GM12878 (cell line): ENCODE results near the gene TNNT2.

Experiments
- EGR1 ChIP-seq, 2 experiments: IDR thresholded peaks; 1 replicate in 1 of 2; 2 replicates in 1 of 2; pipeline ENCODE4 v1.6.1; 2011 to 2012; ENCODE audit warnings: low read depth in 2 of 2, low read length in 2 of 2, borderline replicate concordance in 1 of 2, mild to moderate bottlenecking in 1 of 2, moderate library complexity in 1 of 2
- GABPA ChIP-seq: IDR thresholded peaks from 2 replicates; pipeline ENCODE4 v1.6.1; 2014; ENCODE audit warnings: antibody characterized with exemption, low read depth, mild to moderate bottlenecking, inconsistent platforms
- HDAC6 ChIP-seq: fragments of 200-600 bp; sonication (generic); IDR thresholded peaks from one replicate; pipeline ENCODE4 v1.8.0; 2017; ENCODE audit warnings: antibody characterized with exemption; ENCODE audit not compliant: unreplicated experiment
- HDGF ChIP-seq: fragments of 450-650 bp; IDR thresholded peaks from 2 replicates; pipeline ENCODE4 v1.6.1; 2016; ENCODE audit warnings: antibody characterized with exemption
- NFYB ChIP-seq: IDR thresholded peaks from 2 replicates; pipeline ENCODE4 v1.6.1; 2011; ENCODE audit warnings: low read depth, mild to moderate bottlenecking, low read length, improper control_type of control experiment, moderate library complexity; ENCODE audit not compliant: insufficient read depth
- POLR2AphosphoS5 ChIP-seq: IDR thresholded peaks from 2 replicates; pipeline ENCODE4 v1.6.1; 2011; ENCODE audit warnings: mild to moderate bottlenecking, low read length, inconsistent platforms
- RAD21 ChIP-seq: IDR thresholded peaks from 2 replicates; pipeline ENCODE4 v1.6.1; 2011; ENCODE audit warnings: mild to moderate bottlenecking, low read depth, low read length, moderate library complexity; ENCODE audit not compliant: insufficient read depth
- TARDBP ChIP-seq: IDR thresholded peaks from 2 replicates; pipeline ENCODE4 v1.6.1; 2016; ENCODE audit warnings: borderline replicate concordance
- ZSCAN29 ChIP-seq: fragments of 450-650 bp; IDR thresholded peaks from 2 replicates; pipeline ENCODE4 v1.6.1; 2017; ENCODE audit warnings: mild to moderate bottlenecking, moderate library complexity
- TF ChIP-seq, protein P1 (sequence below), 3 experiments: IDR thresholded peaks in 2 of 3; conservative IDR thresholded peaks in 1 of 3; 2 replicates each; pipeline ENCODE4 v1.5.1; 2011; ENCODE audit warnings: low read depth in 3 of 3, low read length in 3 of 3, mild to moderate bottlenecking in 3 of 3, control low read depth in 2 of 3, moderate library complexity in 2 of 3, inconsistent platforms in 1 of 3, mixed read lengths in 1 of 3; ENCODE audit not compliant: control insufficient read depth in 2 of 3, insufficient read depth in 1 of 3; ENCODE audit errors: extremely low read depth in 1 of 3
- TF ChIP-seq, protein P2 (sequence below): IDR thresholded peaks from 2 replicates; pipeline ENCODE4 v1.6.1; 2012; ENCODE audit warnings: mild to moderate bottlenecking, low read depth, low read length
- TF ChIP-seq, protein P3 (sequence below): IDR thresholded peaks from 2 replicates; pipeline ENCODE4 v1.6.1; 2012; ENCODE audit warnings: improper control_type of control experiment, low read depth, low read length; ENCODE audit not compliant: insufficient replicate concordance

DNA sequence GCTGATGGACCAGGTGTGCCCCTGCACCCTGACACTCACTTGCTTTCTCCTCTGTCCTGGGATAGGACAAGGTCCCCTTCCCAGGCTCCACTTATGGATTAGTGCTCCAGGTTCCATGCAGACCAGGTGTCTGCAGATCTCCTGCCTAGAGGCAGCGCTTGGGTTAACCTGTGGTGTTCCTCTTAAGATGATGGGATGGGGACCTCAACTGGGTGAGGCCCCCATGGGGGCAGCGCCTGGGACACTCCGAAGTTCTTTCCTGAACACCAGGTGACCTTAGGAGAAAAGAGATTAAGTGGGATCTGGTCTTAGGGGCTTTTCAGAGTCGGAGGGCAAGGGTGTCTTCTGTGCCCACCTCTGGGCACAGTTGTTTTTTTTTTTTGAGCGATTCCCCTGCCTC lies 21.2 kb downstream of the TNNT2 start:
- no peak for TF ChIP-seq NFYB
- TF ChIP-seq POLR2AphosphoS5: no peak
- no peak for TF ChIP-seq GABPA
- TF ChIP-seq, protein P1, sequence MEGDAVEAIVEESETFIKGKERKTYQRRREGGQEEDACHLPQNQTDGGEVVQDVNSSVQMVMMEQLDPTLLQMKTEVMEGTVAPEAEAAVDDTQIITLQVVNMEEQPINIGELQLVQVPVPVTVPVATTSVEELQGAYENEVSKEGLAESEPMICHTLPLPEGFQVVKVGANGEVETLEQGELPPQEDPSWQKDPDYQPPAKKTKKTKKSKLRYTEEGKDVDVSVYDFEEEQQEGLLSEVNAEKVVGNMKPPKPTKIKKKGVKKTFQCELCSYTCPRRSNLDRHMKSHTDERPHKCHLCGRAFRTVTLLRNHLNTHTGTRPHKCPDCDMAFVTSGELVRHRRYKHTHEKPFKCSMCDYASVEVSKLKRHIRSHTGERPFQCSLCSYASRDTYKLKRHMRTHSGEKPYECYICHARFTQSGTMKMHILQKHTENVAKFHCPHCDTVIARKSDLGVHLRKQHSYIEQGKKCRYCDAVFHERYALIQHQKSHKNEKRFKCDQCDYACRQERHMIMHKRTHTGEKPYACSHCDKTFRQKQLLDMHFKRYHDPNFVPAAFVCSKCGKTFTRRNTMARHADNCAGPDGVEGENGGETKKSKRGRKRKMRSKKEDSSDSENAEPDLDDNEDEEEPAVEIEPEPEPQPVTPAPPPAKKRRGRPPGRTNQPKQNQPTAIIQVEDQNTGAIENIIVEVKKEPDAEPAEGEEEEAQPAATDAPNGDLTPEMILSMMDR (IDR thresholded peaks at IDR 0.05 in 2 of 3, conservative IDR thresholded peaks at IDR 0.05 in 1 of 3; ENCODE audit: control insufficient read depth in 2 of 3, extremely low read depth in 1 of 3, insufficient read depth in 1 of 3, low read depth in 3 of 3, low read length in 3 of 3): no peak
- TF ChIP-seq EGR1 (IDR thresholded peaks at IDR 0.05; ENCODE audit: borderline replicate concordance in 1 of 2, low read depth in 2 of 2, low read length in 2 of 2): no peak
- no peak for TF ChIP-seq RAD21
- TF ChIP-seq TARDBP: no peak
- TF ChIP-seq, protein P2, sequence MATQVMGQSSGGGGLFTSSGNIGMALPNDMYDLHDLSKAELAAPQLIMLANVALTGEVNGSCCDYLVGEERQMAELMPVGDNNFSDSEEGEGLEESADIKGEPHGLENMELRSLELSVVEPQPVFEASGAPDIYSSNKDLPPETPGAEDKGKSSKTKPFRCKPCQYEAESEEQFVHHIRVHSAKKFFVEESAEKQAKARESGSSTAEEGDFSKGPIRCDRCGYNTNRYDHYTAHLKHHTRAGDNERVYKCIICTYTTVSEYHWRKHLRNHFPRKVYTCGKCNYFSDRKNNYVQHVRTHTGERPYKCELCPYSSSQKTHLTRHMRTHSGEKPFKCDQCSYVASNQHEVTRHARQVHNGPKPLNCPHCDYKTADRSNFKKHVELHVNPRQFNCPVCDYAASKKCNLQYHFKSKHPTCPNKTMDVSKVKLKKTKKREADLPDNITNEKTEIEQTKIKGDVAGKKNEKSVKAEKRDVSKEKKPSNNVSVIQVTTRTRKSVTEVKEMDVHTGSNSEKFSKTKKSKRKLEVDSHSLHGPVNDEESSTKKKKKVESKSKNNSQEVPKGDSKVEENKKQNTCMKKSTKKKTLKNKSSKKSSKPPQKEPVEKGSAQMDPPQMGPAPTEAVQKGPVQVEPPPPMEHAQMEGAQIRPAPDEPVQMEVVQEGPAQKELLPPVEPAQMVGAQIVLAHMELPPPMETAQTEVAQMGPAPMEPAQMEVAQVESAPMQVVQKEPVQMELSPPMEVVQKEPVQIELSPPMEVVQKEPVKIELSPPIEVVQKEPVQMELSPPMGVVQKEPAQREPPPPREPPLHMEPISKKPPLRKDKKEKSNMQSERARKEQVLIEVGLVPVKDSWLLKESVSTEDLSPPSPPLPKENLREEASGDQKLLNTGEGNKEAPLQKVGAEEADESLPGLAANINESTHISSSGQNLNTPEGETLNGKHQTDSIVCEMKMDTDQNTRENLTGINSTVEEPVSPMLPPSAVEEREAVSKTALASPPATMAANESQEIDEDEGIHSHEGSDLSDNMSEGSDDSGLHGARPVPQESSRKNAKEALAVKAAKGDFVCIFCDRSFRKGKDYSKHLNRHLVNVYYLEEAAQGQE: no peak
- TF ChIP-seq ZSCAN29: no peak
- TF ChIP-seq HDAC6: no peak
- no peak for TF ChIP-seq HDGF
- TF ChIP-seq, protein P3, sequence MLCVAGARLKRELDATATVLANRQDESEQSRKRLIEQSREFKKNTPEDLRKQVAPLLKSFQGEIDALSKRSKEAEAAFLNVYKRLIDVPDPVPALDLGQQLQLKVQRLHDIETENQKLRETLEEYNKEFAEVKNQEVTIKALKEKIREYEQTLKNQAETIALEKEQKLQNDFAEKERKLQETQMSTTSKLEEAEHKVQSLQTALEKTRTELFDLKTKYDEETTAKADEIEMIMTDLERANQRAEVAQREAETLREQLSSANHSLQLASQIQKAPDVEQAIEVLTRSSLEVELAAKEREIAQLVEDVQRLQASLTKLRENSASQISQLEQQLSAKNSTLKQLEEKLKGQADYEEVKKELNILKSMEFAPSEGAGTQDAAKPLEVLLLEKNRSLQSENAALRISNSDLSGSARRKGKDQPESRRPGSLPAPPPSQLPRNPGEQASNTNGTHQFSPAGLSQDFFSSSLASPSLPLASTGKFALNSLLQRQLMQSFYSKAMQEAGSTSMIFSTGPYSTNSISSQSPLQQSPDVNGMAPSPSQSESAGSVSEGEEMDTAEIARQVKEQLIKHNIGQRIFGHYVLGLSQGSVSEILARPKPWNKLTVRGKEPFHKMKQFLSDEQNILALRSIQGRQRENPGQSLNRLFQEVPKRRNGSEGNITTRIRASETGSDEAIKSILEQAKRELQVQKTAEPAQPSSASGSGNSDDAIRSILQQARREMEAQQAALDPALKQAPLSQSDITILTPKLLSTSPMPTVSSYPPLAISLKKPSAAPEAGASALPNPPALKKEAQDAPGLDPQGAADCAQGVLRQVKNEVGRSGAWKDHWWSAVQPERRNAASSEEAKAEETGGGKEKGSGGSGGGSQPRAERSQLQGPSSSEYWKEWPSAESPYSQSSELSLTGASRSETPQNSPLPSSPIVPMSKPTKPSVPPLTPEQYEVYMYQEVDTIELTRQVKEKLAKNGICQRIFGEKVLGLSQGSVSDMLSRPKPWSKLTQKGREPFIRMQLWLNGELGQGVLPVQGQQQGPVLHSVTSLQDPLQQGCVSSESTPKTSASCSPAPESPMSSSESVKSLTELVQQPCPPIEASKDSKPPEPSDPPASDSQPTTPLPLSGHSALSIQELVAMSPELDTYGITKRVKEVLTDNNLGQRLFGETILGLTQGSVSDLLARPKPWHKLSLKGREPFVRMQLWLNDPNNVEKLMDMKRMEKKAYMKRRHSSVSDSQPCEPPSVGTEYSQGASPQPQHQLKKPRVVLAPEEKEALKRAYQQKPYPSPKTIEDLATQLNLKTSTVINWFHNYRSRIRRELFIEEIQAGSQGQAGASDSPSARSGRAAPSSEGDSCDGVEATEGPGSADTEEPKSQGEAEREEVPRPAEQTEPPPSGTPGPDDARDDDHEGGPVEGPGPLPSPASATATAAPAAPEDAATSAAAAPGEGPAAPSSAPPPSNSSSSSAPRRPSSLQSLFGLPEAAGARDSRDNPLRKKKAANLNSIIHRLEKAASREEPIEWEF: no peak
